K562 (cell line): ENCODE data around the gene SEMA4G. TPM values are rescaled to one million over a fixed set of nuclear protein-coding genes. Genes with fewer than 3 reads are reported as not detected.

ENCODE experiments used
- ATAC-seq: fragments of 200-7000 bp; cut with Tn5 transposase; 3 replicates; pipeline ENCODE4 v1.9.1; 2020; ENCODE audit warnings: moderate library complexity
- BruUV-seq: library from RNA; stranded (reverse); fragments of 400-500 nt; replicated peaks from 2 replicates; lab custom pipeline; 2021; lab: Mats Ljungman, UMichigan
- CTCF ChIA-PET: fragments of 300-600 bp; formaldehyde crosslinking; extraction: SDS; loops from one replicate; lab custom pipeline; 2021; ENCODE audit warnings: low intra/inter-chr PET ratio; lab: Yijun Ruan, JAX
- POLR2A ChIA-PET: fragments of 300-600, 350-650 bp; sonication (Branson Sonifier 250); formaldehyde crosslinking; extraction: SDS; loops from one replicate; lab custom pipeline; 2021; ENCODE audit warnings: antibody characterized with exemption, inconsistent platforms; lab: Yijun Ruan, JAX
- DNase-seq, 4 experiments: peaks; one replicate each; pipeline versions ENCODE4 v3.0.0 to v3.0.0-alpha.2; 2011 to 2018; ENCODE audit warnings: low spot score in 3 of 4, mixed read lengths in 3 of 4; ENCODE audit errors: extremely low read depth in 1 of 4
- FAIRE-seq: peaks from 2 replicates; lab custom pipeline; 2011; peaks lifted over from hg19 to GRCh38; lab: Jason Lieb, UNC
- H2AFZ ChIP-seq: 2 replicates; pipeline ENCODE4 v1.6.0; 2011; ENCODE audit warnings: low read depth, low read length, control low read depth, inconsistent platforms
- H3K27ac ChIP-seq: fragments of 200-600 bp; 3 replicates; pipeline ENCODE4 v1.8.0; 2011; ENCODE audit warnings: low read depth, mild to moderate bottlenecking, control low read depth, inconsistent platforms, low read length, moderate library complexity, mixed read lengths; ENCODE audit errors: extremely low read depth
- H3K27me3 ChIP-seq, 2 experiments: fragments of 300-600 bp in 1 of 2; 2 replicates in 1 of 2; 3 replicates in 1 of 2; pipeline versions ENCODE4 v1.6.0 to v1.8.0; 2011; ENCODE audit warnings: inconsistent platforms in 2 of 2, low read length in 2 of 2, mild to moderate bottlenecking in 1 of 2, mixed read lengths in 1 of 2, moderate library complexity in 1 of 2; ENCODE audit not compliant: control insufficient read depth in 2 of 2, insufficient read depth in 2 of 2
- H3K36me3 ChIP-seq: fragments of 300-600 bp; 3 replicates; pipeline ENCODE4 v1.8.0; 2011; ENCODE audit warnings: mild to moderate bottlenecking, low read length, inconsistent platforms; ENCODE audit not compliant: control insufficient read depth, insufficient read depth
- H3K4me1 ChIP-seq, 2 experiments: fragments of 200-600 bp in 1 of 2; replicated peaks in 1 of 2; 2 replicates in 1 of 2; 3 replicates in 1 of 2; pipeline versions ENCODE4 v1.5.1 to v1.8.0; 2011; ENCODE audit warnings: inconsistent platforms in 2 of 2, low read length in 2 of 2, mild to moderate bottlenecking in 1 of 2, mixed read lengths in 1 of 2, moderate library complexity in 1 of 2; ENCODE audit not compliant: control insufficient read depth in 2 of 2, insufficient read depth in 2 of 2
- H3K4me2 ChIP-seq: 2 replicates; pipeline ENCODE4 v1.6.1; 2011; ENCODE audit warnings: low read length, control low read depth, inconsistent platforms, mixed read lengths; ENCODE audit not compliant: insufficient read depth
- H3K4me3 ChIP-seq: fragments of 200-600 bp; sonication (generic), shearing (Covaris generic); 2 replicates; pipeline ENCODE4 v1.5.1; 2016; ENCODE audit warnings: control low read depth, inconsistent platforms
- H3K79me2 ChIP-seq: fragments of 200-600 bp; 3 replicates; pipeline ENCODE4 v1.8.0; 2011; ENCODE audit warnings: low read length, inconsistent platforms; ENCODE audit not compliant: control insufficient read depth, insufficient read depth
- H3K9ac ChIP-seq, 2 experiments: 2 replicates each; pipeline versions ENCODE4 v1.6.0 to v1.6.1; 2011; ENCODE audit warnings: low read depth in 2 of 2, low read length in 2 of 2, control low read depth in 1 of 2, inconsistent platforms in 1 of 2, mild to moderate bottlenecking in 1 of 2, mixed read lengths in 1 of 2; ENCODE audit not compliant: insufficient read depth in 1 of 2
- H3K9me1 ChIP-seq: one replicate; pipeline ENCODE4 v1.6.0; 2011; ENCODE audit warnings: inconsistent platforms, mild to moderate bottlenecking, low read length, moderate library complexity; ENCODE audit not compliant: control insufficient read depth, insufficient read depth
- H3K9me3 ChIP-seq: replicated peaks from 2 replicates; pipeline ENCODE4 v1.5.1; 2011; ENCODE audit warnings: low read depth, low read length, inconsistent platforms; ENCODE audit not compliant: control insufficient read depth, insufficient read depth
- H4K20me1 ChIP-seq: replicated peaks from 2 replicates; pipeline ENCODE4 v1.6.1; 2011; ENCODE audit warnings: low read length, inconsistent platforms, mixed read lengths; ENCODE audit not compliant: control insufficient read depth, insufficient read depth
- ARHGAP35 ChIP-seq: fragments of 450-650 bp; IDR thresholded peaks from 2 replicates; pipeline ENCODE4 v1.6.1; 2018; ENCODE audit not compliant: partially characterized antibody
- ATF1 ChIP-seq, 2 experiments: fragments of 450-650 bp in 1 of 2; IDR thresholded peaks; 2 replicates each; pipeline ENCODE4 v1.6.1; 2016; ENCODE audit warnings: missing compliant biosample characterization in 1 of 2, missing genetic modification characterization in 1 of 2
- BRD4 ChIP-seq: fragments of 200-600 bp; sonication (generic); IDR thresholded peaks from 2 replicates; pipeline ENCODE4 v1.6.1; 2017; ENCODE audit warnings: inconsistent platforms
- MTA1 ChIP-seq: fragments of 450-650 bp; IDR thresholded peaks from 2 replicates; pipeline ENCODE4 v1.6.1; 2017; ENCODE audit warnings: borderline replicate concordance
- MXD1 ChIP-seq: fragments of 250-450 bp; sonication (Bioruptor Pico); IDR thresholded peaks from 2 replicates; pipeline ENCODE4 v1.8.0; 2021; ENCODE audit warnings: borderline replicate concordance, mild to moderate bottlenecking, moderate library complexity; ENCODE audit not compliant: poor library complexity, severe bottlenecking
- NONO ChIP-seq, 2 experiments: fragments of 200-400 bp in 1 of 2; fragments of 450-650 bp in 1 of 2; formaldehyde crosslinking in 1 of 2; IDR thresholded peaks; 2 replicates each; pipeline ENCODE4 v1.6.1; 2017; ENCODE audit warnings: low read depth in 2 of 2, mild to moderate bottlenecking in 2 of 2, moderate library complexity in 2 of 2, low read length in 1 of 2
- PRDM10 ChIP-seq: fragments of 450-650 bp; IDR thresholded peaks from 2 replicates; pipeline ENCODE4 v1.6.1; 2018; ENCODE audit not compliant: partially characterized antibody
- PRPF4 ChIP-seq: fragments of 200-400 bp; formaldehyde crosslinking; IDR thresholded peaks from one replicate; pipeline ENCODE4 v1.6.1; 2017; ENCODE audit warnings: low read length, low read depth, mild to moderate bottlenecking; ENCODE audit not compliant: insufficient read depth, poor library complexity, severe bottlenecking
- RAD21 ChIP-seq, 2 experiments: fragments of 250-450 bp in 1 of 2; fragments of 450-650 bp in 1 of 2; sonication (Bioruptor Pico) in 1 of 2; formaldehyde crosslinking in 1 of 2; IDR thresholded peaks in 1 of 2; conservative IDR thresholded peaks in 1 of 2; 2 replicates each; pipeline versions ENCODE4 v1.4.0 to v1.8.0; 2020 to 2022; ENCODE audit warnings: mild to moderate bottlenecking in 2 of 2, moderate library complexity in 1 of 2
- ZBTB12 ChIP-seq: fragments of 250-450 bp; sonication (Bioruptor Pico); IDR thresholded peaks from 2 replicates; pipeline ENCODE4 v1.4.0; 2020
- ZNF24 ChIP-seq: fragments of 450-650 bp; IDR thresholded peaks from 2 replicates; pipeline ENCODE4 v1.6.1; 2016
- WGBS: fragments of 100-300 bp; shearing (Covaris generic); methylation state at CpG from one replicate; pipeline ENCODE4 v1.1.6; 2016; ENCODE audit warnings: low coverage, mixed read lengths; ENCODE audit not compliant: insufficient coverage; ENCODE audit errors: missing lambda C conversion rate; 5-methylcytosine and 5-hydroxymethylcytosine counted together
- in situ Hi-C: fragments of 300-500 bp; cut with MboI; formaldehyde crosslinking; loops from 4 replicates; pipeline ENCODE4 v1.15.0; 2018; ENCODE audit warnings: inconsistent platforms, mixed read lengths
- intact Hi-C: fragments of 100-400 bp; cut with micrococcal nuclease; formaldehyde crosslinking; loops from 2 replicates; pipeline ENCODE4 v1.14.2; 2022
- polyA plus RNA-seq, 8 experiments: library from polyadenylated mRNA; depleted of rRNA in 4 of 8; stranded (reverse) in 5 of 8; unstranded in 3 of 8; fragments of >200 nt; fragmentation: Nextera tagmentation in 2 of 8; fragmentation: Illumina TruSeq in 1 of 8; extraction: Ambion mirVana in 2 of 8; extraction: Trizol in 1 of 8; gene quantifications; 2 replicates each; pipeline versions ENCODE4 v1.2.1 to v1.2.3, GENCODE V29; 2011 to 2014; ENCODE audit warnings: inconsistent platforms in 1 of 8, missing spikeins in 1 of 8
- total RNA-seq, 7 experiments: library from RNA; depleted of rRNA in 6 of 7; stranded (reverse); fragments of >200 nt in 6 of 7; fragmentation: Illumina TruSeq in 2 of 7; extraction: Trizol in 2 of 7; gene quantifications; 2 replicates each; pipeline versions ENCODE4 v1.2.1 to v1.2.3, GENCODE V29; 2011 to 2021; ENCODE audit warnings: low replicate concordance in 1 of 7

The SEMA4G gene
- total and polyA plus RNA-seq, 9 of the 15 experiments (the other 6 are each of a cell fraction or from before 2014, with no cell fraction given): 0.40 to 7.8 (median 1.8) TPM

GRCh38 chr10:101010329-101010728, 41.0 kb downstream of the SEMA4G start (continued):
- no peak for TF ChIP-seq ZBTB12 (CRISPR knock-in tag)

- intact Hi-C loops: loop anchor here (1.0 to 10.0 kb wide), 2 partner anchors 13 to 53 kb away; partner anchors contain the start of gene KAZALD1
- peak overlapping the region; percentile 53 for H2AFZ ChIP-seq
- CTCF ChIA-PET: interaction anchor here (5.8 kb wide), 1 partner anchor 15 kb away, joined by 150 read pairs; the partner anchor contains the start of gene LZTS2
- TF ChIP-seq PRPF4: no peak
- no peak for TF ChIP-seq ZNF24
- TF ChIP-seq PRDM10: peak; percentile 80
- peak; percentile 38 to 47; a peak in 3 of 4 replicates for TF ChIP-seq RAD21 (CRISPR knock-in tag; conservative IDR thresholded peaks at IDR 0.05 in 1 of 2, IDR thresholded peaks at IDR 0.05 in 1 of 2)
- no peak for TF ChIP-seq ATF1 (CRISPR knock-in tag; IDR thresholded peaks at IDR 0.05)
- peak; percentile 44 for TF ChIP-seq ATF1 (tag; IDR thresholded peaks at IDR 0.05)
- no peak for TF ChIP-seq NONO (IDR thresholded peaks at IDR 0.05; ENCODE audit: low read depth in 2 of 2, low read length in 1 of 2)
- TF ChIP-seq BRD4: no peak
- no peak for TF ChIP-seq MTA1
- TF ChIP-seq MXD1 (CRISPR knock-in tag): no peak
- TF ChIP-seq ARHGAP35: no peak
These were observed 42.5 kb downstream of the SEMA4G start for GRCh38 chr10:101011517-101012423.

More at GRCh38 chr10:101011517-101012423, 42.5 kb downstream of the SEMA4G start:
- Histone ChIP-seq H3K9me1 (no peaks in the 10 kb centered on the region), H3K9me3 (no peaks in the 10 kb centered on the region), H3K79me2 (no peaks in the 10 kb centered on the region), H3K36me3 (peaks cover 7% of the 10 kb centered on the region; the same call in 1 of the 3 replicates), H3K4me1 (peaks cover 14 to 41% of the 10 kb centered on the region in 2 experiments; a peak in 4 of 5 replicates), H3K4me2 (0 out of 2 replicates have a peak overlapping the region, but pooled peaks have one; percentile 17), H3K27ac (no peak overlapping the region), H4K20me1 (no peaks in the 10 kb centered on the region), H3K4me3 (no peak overlapping the region), H3K27me3 (no peaks in the 10 kb centered on the region), H3K9ac (peak overlapping the region in 1 of 2 experiments; percentile 28; a peak in 1 of 4 replicates)
- FAIRE-seq: peak; percentile 86
- WGBS: 16% methylated on average over 7 of the region's 22 CpGs
- ATAC-seq: peak; percentile 91
- DNase-seq: peak; percentile 67 to 85 (median 75)
- in situ Hi-C loops: loop anchor here (10.0 kb wide), 1 partner anchor 457 kb away; no protein-coding TSS in a partner anchor
- POLR2A ChIA-PET: interaction anchor here (0.6 to 1.2 kb wide), 8 partner anchors 10 to 212 kb away, joined by 3 to 5 read pairs (median 3); partner anchors contain the start of gene LZTS2
- BruUV-seq: no TSS peak
